GM23338 (cell line): ENCODE data around the gene GSTP1. TPM values are rescaled to one million over a fixed set of nuclear protein-coding genes. Genes with fewer than 3 reads are reported as not detected.

Source experiments
- CREB1 ChIP-seq: fragments of 250-450 bp; sonication (Bioruptor Pico); IDR thresholded peaks from 2 replicates; pipeline ENCODE4 v1.5.0; 2020; ENCODE audit warnings: low read depth, mild to moderate bottlenecking, moderate library complexity
- CTCF ChIP-seq, 2 experiments: fragments of 200-600 bp in 1 of 2; sonication (generic) in 1 of 2; conservative IDR thresholded peaks; 2 replicates each; pipeline versions ENCODE4 v1.5.1 to v1.6.1; 2016 to 2017; ENCODE audit warnings: antibody characterized with exemption in 2 of 2, low read depth in 2 of 2, mild to moderate bottlenecking in 2 of 2, moderate library complexity in 1 of 2
- ETS1 ChIP-seq: IDR thresholded peaks from 2 replicates; pipeline ENCODE4 v1.6.1; 2016; ENCODE audit warnings: antibody characterized with exemption
- EZH2 ChIP-seq: fragments of 200-600 bp; sonication (generic); IDR thresholded peaks from one replicate; pipeline ENCODE4 v1.8.0; 2017; ENCODE audit warnings: antibody characterized with exemption, mild to moderate bottlenecking, low read depth; ENCODE audit not compliant: unreplicated experiment
- EZH2phosphoT487 ChIP-seq: fragments of 200-600 bp; sonication (generic); IDR thresholded peaks from one replicate; pipeline ENCODE4 v1.8.1; 2018; ENCODE audit warnings: antibody characterized with exemption; ENCODE audit not compliant: unreplicated experiment
- JUNB ChIP-seq: IDR thresholded peaks from one replicate; pipeline ENCODE4 v1.6.1; 2016; ENCODE audit warnings: antibody characterized with exemption; ENCODE audit not compliant: unreplicated experiment
- POLR2AphosphoS5 ChIP-seq: IDR thresholded peaks from 2 replicates; pipeline ENCODE4 v1.6.1; 2016; ENCODE audit warnings: antibody characterized with exemption, low read depth
- ZNF331 ChIP-seq: fragments of 250-450 bp; sonication (Bioruptor Pico); IDR thresholded peaks from 2 replicates; pipeline ENCODE4 v1.5.0; 2020; ENCODE audit warnings: low read depth, mild to moderate bottlenecking, moderate library complexity
- ZNF462 ChIP-seq: fragments of 250-450 bp; sonication (Bioruptor Pico); IDR thresholded peaks from 2 replicates; pipeline ENCODE4 v1.5.0; 2020; ENCODE audit warnings: mild to moderate bottlenecking, moderate library complexity
- polyA plus RNA-seq: library from polyadenylated mRNA; unstranded; fragments of >200 nt; fragmentation: Nextera tagmentation; extraction: Ambion mirVana; gene quantifications from 2 replicates; pipeline ENCODE4 v1.2.1, GENCODE V29; 2016
- total RNA-seq: library from RNA; depleted of rRNA; stranded (reverse); fragments of >200 nt; shearing (Covaris generic); gene quantifications from 2 replicates; pipeline ENCODE4 v1.2.3, GENCODE V29; 2014

The GSTP1 gene
- total and polyA plus RNA-seq, 2 experiments from 2014 or later: 1,776 to 1,881 TPM

- TF ChIP-seq ZNF462 (CRISPR knock-in tag): no peak
- no peak for TF ChIP-seq JUNB
- TF ChIP-seq EZH2phosphoT487: no peak
- TF ChIP-seq EZH2: no peak
- TF ChIP-seq CTCF (conservative IDR thresholded peaks at IDR 0.05; ENCODE audit: low read depth in 2 of 2): no peak
- no peak for TF ChIP-seq POLR2AphosphoS5
- TF ChIP-seq ETS1: no peak
- TF ChIP-seq CREB1 (CRISPR knock-in tag): no peak
- no peak for TF ChIP-seq ZNF331 (CRISPR knock-in tag)
Measured at GRCh38 chr11:67592880-67593564, 9.4 kb downstream of the GSTP1 start (continued).
